NCI-H446 treated with DMSO at 0.1 percent for 48 hours (cell line): Measurements from ENCODE around the gene RHBDD2.
"Not testable (repeated sequence)": the region's sequence is repeated elsewhere in the genome, so short reads cannot be mapped to it uniquely, and the experiment has no call there.

Experiments
- DNase-seq: peaks from one replicate; lab custom pipeline; 2025; lab: John Stamatoyannopoulos, UW

RHBDD2 gene

GRCh38 chr7:75866489-75867389 lies 12.1 kb upstream of the RHBDD2 start:
- DNase-seq, result no peak

- no peak for DNase-seq
Measured at GRCh38 chr7:75867390-75867717, 11.5 kb upstream of the RHBDD2 start.

- DNase-seq, result no peak
Measured at GRCh38 chr7:75868153-75868552, 10.7 kb upstream of the RHBDD2 start.

- no peak for DNase-seq
Measured at GRCh38 chr7:75869776-75870379, 9.0 kb upstream of the RHBDD2 start.

- DNase-seq, result no peak
Measured at GRCh38 chr7:75870557-75871161, 8.2 kb upstream of the RHBDD2 start.

- DNase-seq, result no peak
Measured at GRCh38 chr7:75872073-75872782, 6.6 kb upstream of the RHBDD2 start.

- not testable (repeated sequence) for DNase-seq
Measured at GRCh38 chr7:75874180-75874579, 4.7 kb upstream of the RHBDD2 start.

GRCh38 chr7:75875113-75876080 lies 3.4 kb upstream of the RHBDD2 start:
- no peak for DNase-seq

- no peak for DNase-seq
Measured at GRCh38 chr7:75876126-75876881, 2.5 kb upstream of the RHBDD2 start.

GRCh38 chr7:75878312-75878768 lies 494 bp upstream of the RHBDD2 start:
- no peak for DNase-seq

GRCh38 chr7:75879771-75880184 lies 944 bp downstream of the RHBDD2 start:
- no peak for DNase-seq

- no peak for DNase-seq
Measured at GRCh38 chr7:75880242-75880641, 1.4 kb downstream of the RHBDD2 start.

- DNase-seq, result no peak
Measured at GRCh38 chr7:75881436-75882095, 2.7 kb downstream of the RHBDD2 start.

GRCh38 chr7:75883265-75883824 lies 4.5 kb downstream of the RHBDD2 start:
- not testable (repeated sequence) for DNase-seq

- DNase-seq, result no peak
Measured at GRCh38 chr7:75884476-75884875, 5.6 kb downstream of the RHBDD2 start.

- DNase-seq, result no peak
Measured at GRCh38 chr7:75885036-75885435, 6.2 kb downstream of the RHBDD2 start.

- DNase-seq, result no peak
Measured at GRCh38 chr7:75887669-75888369, 9.0 kb downstream of the RHBDD2 start.

- no peak for DNase-seq
Measured at GRCh38 chr7:75888464-75889222, 9.8 kb downstream of the RHBDD2 start.
